HuH-7.5 (cell line): ENCODE data around the gene GALNTL6.

Source experiments
- DNase-seq: peaks from one replicate; pipeline ENCODE4 v3.0.0; 2011; ENCODE audit warnings: low spot score

Gene GALNTL6

GRCh38 chr4:172009446-172010230 lies 196.4 kb downstream of the GALNTL6 start:
- no peak for DNase-seq

DNA sequence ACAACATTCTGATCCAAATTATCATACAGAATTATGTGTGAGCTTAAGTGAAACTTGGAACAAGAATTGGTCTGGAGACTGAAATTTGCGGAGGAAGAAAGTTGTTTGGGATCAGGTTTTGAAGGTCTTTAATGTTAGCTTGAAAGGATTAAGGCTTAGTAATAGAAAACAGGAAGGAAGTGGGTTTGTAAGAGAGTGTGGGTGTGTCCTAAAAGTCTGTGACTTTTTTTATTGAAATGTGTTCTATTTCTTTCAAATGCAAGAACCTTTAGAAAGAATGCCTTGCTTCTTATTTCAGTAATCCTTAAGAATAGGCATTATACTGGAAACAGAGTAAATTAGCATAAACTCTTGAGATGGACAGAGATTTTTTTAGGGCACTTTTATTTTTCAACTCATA lies 198.0 kb downstream of the GALNTL6 start:
- DNase-seq, result no peak

- no peak for DNase-seq
Measured at GRCh38 chr4:172018358-172018757, 205.2 kb downstream of the GALNTL6 start.

GRCh38 chr4:172035562-172035961 lies 222.4 kb downstream of the GALNTL6 start:
- no peak for DNase-seq

- DNase-seq, result no peak
Measured at GRCh38 chr4:172040766-172041165, 227.6 kb downstream of the GALNTL6 start.

GRCh38 chr4:172042714-172043114 lies 229.5 kb downstream of the GALNTL6 start:
- DNase-seq, result no peak

DNA sequence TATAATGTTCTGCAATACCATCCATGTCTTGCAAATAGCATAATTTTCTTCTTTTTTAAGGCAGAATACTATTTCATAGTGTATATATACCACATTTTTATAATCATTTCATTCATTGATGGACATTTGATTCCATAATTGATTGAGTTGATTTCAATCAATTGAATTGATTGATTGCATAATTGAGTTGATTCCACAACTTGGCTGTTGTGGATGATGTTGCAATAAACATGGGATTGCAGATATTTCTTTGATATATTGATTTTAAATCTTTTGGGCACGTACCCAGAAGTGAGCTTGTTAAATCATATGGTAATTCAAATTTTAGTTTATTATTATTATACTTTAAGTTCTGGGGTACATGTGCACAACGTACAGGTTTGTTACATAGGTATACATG lies 232.8 kb downstream of the GALNTL6 start:
- DNase-seq, result no peak

DNA sequence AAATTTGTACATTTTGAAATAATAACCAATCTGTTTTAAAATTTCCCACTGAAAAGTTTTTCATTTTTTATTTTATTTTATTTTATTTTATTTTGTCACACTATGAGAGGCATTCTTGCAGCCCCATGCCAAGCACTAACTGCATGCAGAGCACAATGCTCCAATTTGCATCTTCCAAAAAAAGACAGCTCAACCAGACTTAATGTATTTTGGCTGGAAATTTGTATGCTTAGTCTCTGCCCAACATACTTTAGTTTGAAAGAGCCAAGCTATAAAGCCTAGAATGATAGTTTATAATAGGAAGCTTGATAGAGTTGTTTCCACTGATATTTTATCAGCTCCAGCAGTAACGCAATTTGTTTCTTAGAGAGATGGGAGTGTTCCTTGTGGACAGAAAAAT lies 235.5 kb downstream of the GALNTL6 start:
- no peak for DNase-seq

DNA sequence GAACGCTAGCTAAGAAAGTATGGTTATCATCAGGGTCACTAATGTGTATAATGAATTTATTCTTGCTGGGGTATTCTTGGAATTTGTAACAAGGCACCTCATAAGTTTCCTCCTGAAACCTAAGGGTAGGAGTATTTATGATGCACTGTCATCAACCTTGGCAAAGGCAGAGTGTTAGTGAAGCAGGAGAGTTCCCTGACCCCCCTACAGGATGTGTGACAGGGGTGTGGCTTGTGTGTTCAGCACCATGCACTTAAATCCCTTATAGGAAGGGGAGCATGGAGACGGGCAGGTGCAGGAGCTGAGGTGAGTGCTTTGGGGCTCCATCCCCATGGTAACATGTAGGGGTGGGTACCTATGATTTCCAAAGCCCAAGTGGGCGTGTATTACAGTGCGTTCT lies 237.7 kb downstream of the GALNTL6 start:
- DNase-seq, result no peak

- DNase-seq, result no peak
Measured at GRCh38 chr4:172055046-172055445, 241.8 kb downstream of the GALNTL6 start.

DNA sequence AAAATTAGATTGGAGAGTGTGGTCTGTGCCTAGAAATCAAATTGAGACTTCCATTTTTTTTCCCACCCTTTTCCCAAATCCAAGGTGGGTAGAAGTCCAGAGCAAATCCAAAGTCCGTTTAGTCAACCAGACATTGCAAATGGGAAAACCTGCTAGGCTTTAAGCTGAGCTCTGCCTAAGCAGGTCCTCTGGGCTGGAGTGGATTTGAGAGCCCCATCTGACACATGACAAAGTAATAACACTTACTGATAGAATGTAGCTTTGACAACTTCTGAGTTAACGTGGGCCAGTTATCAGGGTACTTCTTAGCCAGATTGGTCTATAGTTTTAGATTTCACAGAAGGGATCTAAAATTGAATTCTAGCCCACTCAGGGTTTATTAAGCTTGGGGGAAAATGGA lies 242.3 kb downstream of the GALNTL6 start:
- no peak for DNase-seq

GRCh38 chr4:172061204-172061603 lies 248.0 kb downstream of the GALNTL6 start:
- no peak for DNase-seq

- DNase-seq, result no peak
Measured at GRCh38 chr4:172068506-172068905, 255.3 kb downstream of the GALNTL6 start.

GRCh38 chr4:172073590-172073989 lies 260.4 kb downstream of the GALNTL6 start:
- no peak for DNase-seq

GRCh38 chr4:172083272-172083671 lies 270.1 kb downstream of the GALNTL6 start:
- DNase-seq, result no peak

- DNase-seq, result no peak
Measured at GRCh38 chr4:172088556-172088955, 275.4 kb downstream of the GALNTL6 start.

- DNase-seq, result no peak
Measured at GRCh38 chr4:172095161-172095560, 282.0 kb downstream of the GALNTL6 start.

GRCh38 chr4:172096786-172097185 lies 283.6 kb downstream of the GALNTL6 start:
- DNase-seq, result no peak

DNA sequence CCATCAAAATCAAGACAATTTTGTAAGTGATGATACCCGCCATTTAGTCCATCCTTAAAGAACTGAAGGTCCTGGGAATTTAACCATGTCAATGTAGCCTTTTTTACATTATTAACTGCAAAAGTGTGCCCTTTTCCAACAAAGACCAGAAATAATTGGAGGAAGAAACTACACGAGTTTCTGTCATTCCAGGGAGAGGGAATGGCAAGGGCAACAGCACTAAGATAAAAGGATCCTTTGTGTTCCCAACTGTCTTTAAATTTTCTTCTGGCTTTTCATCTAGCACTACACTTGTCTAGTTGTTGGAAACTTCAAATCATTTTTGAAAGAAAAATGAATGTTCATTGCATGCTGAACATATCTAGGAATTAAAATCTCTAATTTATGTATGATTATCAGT lies 286.2 kb downstream of the GALNTL6 start:
- DNase-seq, result no peak

- no peak for DNase-seq
Measured at GRCh38 chr4:172103456-172103855, 290.3 kb downstream of the GALNTL6 start.

DNA sequence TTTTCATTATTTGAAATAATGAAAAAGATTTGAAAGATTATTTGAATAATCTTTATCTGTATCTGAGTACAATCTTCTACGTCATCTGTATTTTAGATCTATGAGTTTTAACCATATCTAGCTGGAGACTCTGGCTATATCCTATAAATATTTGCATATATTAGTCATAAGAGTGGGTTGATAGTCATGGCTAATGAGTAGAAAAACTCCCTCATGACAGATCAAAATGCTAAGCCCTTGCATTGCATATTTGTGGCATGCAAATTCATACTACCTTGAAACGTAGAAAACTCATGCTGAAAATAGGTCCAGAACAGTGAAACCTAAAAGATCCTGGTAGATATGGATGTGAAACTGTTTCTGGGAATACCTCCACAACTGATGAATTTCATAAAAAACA lies 291.3 kb downstream of the GALNTL6 start:
- DNase-seq, result no peak

- no peak for DNase-seq
Measured at GRCh38 chr4:172105918-172106317, 292.7 kb downstream of the GALNTL6 start.

DNA sequence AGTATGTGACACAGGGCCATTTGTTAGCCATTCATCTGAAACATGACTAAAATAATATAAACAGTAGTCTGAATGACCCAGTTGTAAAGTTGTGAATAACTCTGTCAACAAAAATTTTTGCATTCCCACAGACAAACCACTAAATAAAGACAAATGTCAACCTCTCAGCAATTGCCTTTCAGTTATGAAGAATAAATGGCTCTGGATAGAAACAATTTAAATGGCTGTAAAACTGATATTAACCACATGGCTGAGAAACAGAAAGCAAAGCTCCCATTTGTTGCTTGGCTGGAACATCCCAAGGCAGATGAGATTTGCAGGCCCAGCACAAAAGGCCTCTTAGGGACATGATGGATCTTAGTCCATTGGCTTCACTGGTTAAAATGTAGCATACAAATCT lies 296.3 kb downstream of the GALNTL6 start:
- DNase-seq, result no peak

GRCh38 chr4:172124656-172125308 lies 311.6 kb downstream of the GALNTL6 start:
- DNase-seq, result no peak
